Activated CD4-positive, alpha-beta memory T cell treated with anti-CD3 and anti-CD28 coated beads, Interleukin-2, amount 10 ng/mL, durations not matched to agents 7 days and 5 days (primary cell): ENCODE results near the gene TMPRSS2. TPM values are rescaled to one million over a fixed set of nuclear protein-coding genes. Genes with fewer than 3 reads are reported as not detected.

Source experiments
- CTCF ChIA-PET: fragments of 350-600 bp; sonication (Branson Sonifier 250); formaldehyde crosslinking; loops from one replicate; lab custom pipeline; 2021; ENCODE audit warnings: antibody characterized with exemption, inconsistent platforms; lab: Charles Lee
- POLR2A ChIA-PET: fragments of 350-600 bp; sonication (Branson Sonifier 250); formaldehyde crosslinking; loops from one replicate; lab custom pipeline; 2021; ENCODE audit warnings: antibody characterized with exemption; lab: Charles Lee
- DNase-seq: peaks from one replicate; pipeline ENCODE4 v3.0.0-alpha.2; 2020
- H3K27ac Mint-ChIP-seq: one replicate; pipeline ENCODE4 v1.8.0; 2021; ENCODE audit warnings: mild to moderate bottlenecking, mixed read lengths
- H3K27me3 Mint-ChIP-seq: one replicate; pipeline ENCODE4 v1.8.0; 2021; ENCODE audit warnings: mixed read lengths
- H3K36me3 Mint-ChIP-seq: one replicate; pipeline ENCODE4 v1.8.0; 2021; ENCODE audit warnings: low read depth, mixed read lengths
- H3K4me1 Mint-ChIP-seq: one replicate; pipeline ENCODE4 v1.8.0; 2021; ENCODE audit warnings: mixed read lengths
- H3K4me3 Mint-ChIP-seq: one replicate; pipeline ENCODE4 v1.8.0; 2021; ENCODE audit warnings: mild to moderate bottlenecking, mixed read lengths
- H3K9me3 Mint-ChIP-seq: one replicate; pipeline ENCODE4 v1.8.0; 2021; ENCODE audit warnings: mixed read lengths
- total RNA-seq, 2 experiments: library from RNA; stranded (reverse); gene quantifications; one replicate each; pipeline ENCODE4 v1.2.3, GENCODE V29; 2021

The TMPRSS2 gene
- total RNA-seq, 2 experiments from 2014 or later: not detected

- no peak overlapping the region for H3K4me3 Mint-ChIP-seq
- H3K27ac Mint-ChIP-seq: no peak overlapping the region
- ChIA-PET CTCF (interaction anchor here (0.6 kb wide), 1 partner anchor 10 kb away, joined by 4 read pairs; no protein-coding TSS in a partner anchor), POLR2A (no interaction called here)
- no peak for DNase-seq
- H3K27me3 Mint-ChIP-seq: peaks cover 62% of the 10 kb centered on the region
- H3K4me1 Mint-ChIP-seq: peaks cover 5% of the 10 kb centered on the region
- no peaks in the 10 kb centered on the region for H3K36me3 Mint-ChIP-seq
- no peaks in the 10 kb centered on the region for H3K9me3 Mint-ChIP-seq
Measured at GRCh38 chr21:41506005-41506594, 1.9 kb downstream of the TMPRSS2 start.

DNA sequence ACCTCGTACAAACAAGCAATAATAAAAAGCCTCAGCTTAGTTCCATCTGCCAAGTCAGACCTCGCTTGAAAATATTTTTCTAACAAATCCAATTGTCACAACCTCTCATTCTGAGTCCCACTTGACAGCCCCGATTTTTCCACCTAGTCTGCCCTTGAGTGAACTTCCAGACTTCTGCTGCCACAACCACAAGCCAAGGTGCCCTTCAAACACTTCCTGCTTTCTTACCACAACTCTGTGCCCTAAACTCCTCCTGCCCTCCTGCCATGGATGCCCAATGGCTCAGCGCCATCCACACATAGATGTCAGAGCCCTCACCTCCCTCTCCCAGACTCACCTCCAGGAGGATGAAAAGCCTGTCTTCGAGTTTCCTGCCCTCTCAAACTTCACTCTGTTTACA is 3.9 kb downstream of the TMPRSS2 start:
- DNase-seq: no peak
- Mint-ChIP-seq H3K4me1 (peaks cover 5% of the 10 kb centered on the region), H3K9me3 (no peaks in the 10 kb centered on the region), H3K27ac (no peak overlapping the region), H3K4me3 (no peak overlapping the region), H3K27me3 (peaks cover 58% of the 10 kb centered on the region), H3K36me3 (no peaks in the 10 kb centered on the region)
- ChIA-PET POLR2A (no interaction called here), CTCF (no interaction called here)

- ChIA-PET POLR2A (no interaction called here), CTCF (no interaction called here)
- DNase-seq: no peak
- H3K27ac Mint-ChIP-seq: no peak overlapping the region
- no peaks in the 10 kb centered on the region for H3K36me3 Mint-ChIP-seq
- peaks cover 5% of the 10 kb centered on the region for H3K4me1 Mint-ChIP-seq
- no peaks in the 10 kb centered on the region for H3K9me3 Mint-ChIP-seq
- H3K27me3 Mint-ChIP-seq: peaks cover 54% of the 10 kb centered on the region
- no peak overlapping the region for H3K4me3 Mint-ChIP-seq
Measured at GRCh38 chr21:41503331-41503730, 4.6 kb downstream of the TMPRSS2 start.

DNA sequence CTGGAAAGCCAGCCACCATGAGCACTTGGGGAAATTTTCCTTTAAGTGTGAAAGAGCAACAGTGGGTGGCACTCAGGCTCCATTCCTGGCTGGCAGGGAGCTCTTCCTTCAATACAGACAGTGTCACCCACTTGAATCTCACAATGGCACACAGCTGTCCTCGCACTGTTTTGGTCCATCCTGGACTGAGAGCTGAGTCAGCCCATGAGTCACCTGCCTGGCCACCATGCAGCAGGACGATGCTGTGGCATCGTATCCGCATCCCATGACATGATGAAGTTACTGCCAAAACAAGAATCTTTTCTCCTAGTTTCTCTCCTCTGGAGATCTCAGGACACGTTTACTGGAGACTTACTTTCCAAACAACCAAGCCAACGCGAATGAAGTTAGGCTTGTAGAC is 6.0 kb downstream of the TMPRSS2 start:
- Mint-ChIP-seq H3K9me3 (no peaks in the 10 kb centered on the region), H3K27ac (no peak overlapping the region), H3K4me1 (peaks cover 5% of the 10 kb centered on the region), H3K36me3 (no peaks in the 10 kb centered on the region), H3K27me3 (peaks cover 51% of the 10 kb centered on the region), H3K4me3 (no peak overlapping the region)
- POLR2A ChIA-PET: no interaction called here
- CTCF ChIA-PET: no interaction called here
- no peak for DNase-seq

DNA sequence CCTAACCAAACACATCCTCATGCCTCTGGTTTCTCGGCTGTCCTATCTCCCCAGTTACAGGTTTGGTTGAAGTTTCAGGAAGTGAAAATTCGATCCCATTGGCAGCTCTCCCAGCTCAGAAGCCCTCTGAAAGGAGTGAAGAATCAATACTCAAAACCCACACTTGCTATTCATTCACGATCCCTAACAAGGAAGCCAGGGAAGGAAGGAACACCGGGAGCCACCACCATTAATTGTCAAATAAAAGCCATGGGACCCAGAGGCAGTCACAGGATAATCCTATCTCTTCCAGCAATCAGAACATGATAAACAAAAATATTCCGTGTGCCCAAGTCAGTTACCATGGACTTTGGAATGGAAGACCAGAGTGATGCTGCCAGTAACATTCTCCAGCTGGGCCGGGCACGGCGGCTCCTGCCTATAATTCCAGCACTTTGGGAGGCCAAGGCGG is 7.0 kb downstream of the TMPRSS2 start:
- H3K4me3 Mint-ChIP-seq: no peak overlapping the region
- DNase-seq: no peak
- H3K36me3 Mint-ChIP-seq: no peaks in the 10 kb centered on the region
- peaks cover 41% of the 10 kb centered on the region for H3K27me3 Mint-ChIP-seq
- no peaks in the 10 kb centered on the region for H3K9me3 Mint-ChIP-seq
- POLR2A ChIA-PET: no interaction called here
- no peak overlapping the region for H3K27ac Mint-ChIP-seq
- H3K4me1 Mint-ChIP-seq: peaks cover 5% of the 10 kb centered on the region
- CTCF ChIA-PET: interaction anchor here (0.7 kb wide), 1 partner anchor 56 kb away, joined by 6 read pairs; no protein-coding TSS in a partner anchor

GRCh38 chr21:41500363-41500762 is 7.6 kb downstream of the TMPRSS2 start:
- H3K27ac Mint-ChIP-seq: no peak overlapping the region
- CTCF ChIA-PET: no interaction called here
- no peak overlapping the region for H3K4me3 Mint-ChIP-seq
- H3K4me1 Mint-ChIP-seq: peaks cover 5% of the 10 kb centered on the region
- POLR2A ChIA-PET: no interaction called here
- no peak for DNase-seq
- no peaks in the 10 kb centered on the region for H3K9me3 Mint-ChIP-seq
- no peaks in the 10 kb centered on the region for H3K36me3 Mint-ChIP-seq
- peaks cover 36% of the 10 kb centered on the region for H3K27me3 Mint-ChIP-seq

GRCh38 chr21:41499920-41500319 is 8.0 kb downstream of the TMPRSS2 start:
- Mint-ChIP-seq H3K9me3 (no peaks in the 10 kb centered on the region), H3K4me3 (no peak overlapping the region), H3K27me3 (peaks cover 33% of the 10 kb centered on the region), H3K27ac (no peak overlapping the region), H3K36me3 (no peaks in the 10 kb centered on the region), H3K4me1 (peaks cover 5% of the 10 kb centered on the region)
- ChIA-PET CTCF (no interaction called here), POLR2A (no interaction called here)
- no peak for DNase-seq

GRCh38 chr21:41497788-41498187 is 10.2 kb downstream of the TMPRSS2 start:
- DNase-seq: no peak
- H3K4me3 Mint-ChIP-seq: no peak overlapping the region
- ChIA-PET CTCF (no interaction called here), POLR2A (no interaction called here)
- H3K27me3 Mint-ChIP-seq: peaks cover 21% of the 10 kb centered on the region
- no peaks in the 10 kb centered on the region for H3K4me1 Mint-ChIP-seq
- no peaks in the 10 kb centered on the region for H3K36me3 Mint-ChIP-seq
- H3K27ac Mint-ChIP-seq: no peak overlapping the region
- H3K9me3 Mint-ChIP-seq: no peaks in the 10 kb centered on the region

DNA sequence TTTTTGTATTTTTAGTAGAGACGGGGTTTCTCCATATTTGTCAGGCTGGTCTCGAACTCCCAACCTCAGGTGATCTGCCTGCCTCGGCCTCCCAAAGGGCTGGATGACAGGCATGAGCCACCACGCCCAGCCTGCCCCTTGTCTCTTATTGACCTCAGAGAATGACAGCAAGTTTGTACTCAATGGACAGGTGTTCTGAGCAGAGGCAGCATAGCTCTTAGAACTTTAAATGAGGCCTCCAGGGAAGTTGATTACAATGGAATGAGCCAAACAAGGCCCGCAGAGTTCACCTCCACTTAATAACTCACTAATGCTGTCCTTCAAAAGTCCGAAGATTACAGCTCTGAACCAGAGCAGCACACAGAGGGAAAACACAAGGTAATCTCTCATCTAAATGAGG is 10.9 kb downstream of the TMPRSS2 start:
- ChIA-PET CTCF (no interaction called here), POLR2A (no interaction called here)
- H3K4me1 Mint-ChIP-seq: no peaks in the 10 kb centered on the region
- H3K9me3 Mint-ChIP-seq: no peaks in the 10 kb centered on the region
- no peak for DNase-seq
- H3K27ac Mint-ChIP-seq: no peak overlapping the region
- no peaks in the 10 kb centered on the region for H3K36me3 Mint-ChIP-seq
- H3K4me3 Mint-ChIP-seq: no peak overlapping the region
- H3K27me3 Mint-ChIP-seq: peaks cover 15% of the 10 kb centered on the region

- ChIA-PET POLR2A (no interaction called here), CTCF (no interaction called here)
- no peak overlapping the region for H3K4me3 Mint-ChIP-seq
- H3K4me1 Mint-ChIP-seq: no peaks in the 10 kb centered on the region
- H3K36me3 Mint-ChIP-seq: no peaks in the 10 kb centered on the region
- peaks cover 7% of the 10 kb centered on the region for H3K27me3 Mint-ChIP-seq
- no peak for DNase-seq
- no peak overlapping the region for H3K27ac Mint-ChIP-seq
- no peaks in the 10 kb centered on the region for H3K9me3 Mint-ChIP-seq
Measured at GRCh38 chr21:41494242-41494641, 13.7 kb downstream of the TMPRSS2 start.

- no peaks in the 10 kb centered on the region for H3K4me1 Mint-ChIP-seq
- peaks cover 5% of the 10 kb centered on the region for H3K27me3 Mint-ChIP-seq
- ChIA-PET CTCF (no interaction called here), POLR2A (no interaction called here)
- H3K9me3 Mint-ChIP-seq: no peaks in the 10 kb centered on the region
- H3K27ac Mint-ChIP-seq: no peak overlapping the region
- no peaks in the 10 kb centered on the region for H3K36me3 Mint-ChIP-seq
- H3K4me3 Mint-ChIP-seq: no peak overlapping the region
- no peak for DNase-seq
Measured at GRCh38 chr21:41491412-41491811, 16.5 kb downstream of the TMPRSS2 start.

GRCh38 chr21:41490330-41490729 is 17.6 kb downstream of the TMPRSS2 start:
- ChIA-PET POLR2A (no interaction called here), CTCF (no interaction called here)
- Mint-ChIP-seq H3K27me3 (peaks cover 5% of the 10 kb centered on the region), H3K27ac (no peak overlapping the region), H3K36me3 (no peaks in the 10 kb centered on the region), H3K4me1 (no peaks in the 10 kb centered on the region), H3K4me3 (no peak overlapping the region), H3K9me3 (no peaks in the 10 kb centered on the region)
- no peak for DNase-seq

DNA sequence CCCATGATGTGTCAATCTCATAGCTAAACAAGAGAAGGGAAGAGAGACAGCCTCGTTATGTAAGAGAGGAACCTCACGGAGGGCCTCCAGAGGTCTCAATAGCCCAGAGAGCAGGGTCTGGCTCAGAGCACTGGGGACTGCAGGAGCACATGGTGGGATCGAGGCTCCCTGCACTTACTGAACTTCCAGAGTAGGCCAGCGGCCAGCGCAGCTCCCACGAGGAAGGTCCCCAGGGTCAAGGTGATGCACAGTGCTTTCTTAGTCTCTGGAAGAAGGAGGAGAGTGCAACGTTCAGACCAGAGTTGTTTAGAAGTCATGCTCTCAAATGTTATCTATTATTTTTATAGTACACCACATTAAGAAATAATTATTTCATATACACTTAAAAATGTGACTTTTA is 18.6 kb downstream of the TMPRSS2 start:
- H3K27ac Mint-ChIP-seq: no peak overlapping the region
- H3K9me3 Mint-ChIP-seq: no peaks in the 10 kb centered on the region
- H3K27me3 Mint-ChIP-seq: peaks cover 5% of the 10 kb centered on the region
- POLR2A ChIA-PET: no interaction called here
- peaks cover under 1% of the 10 kb centered on the region for H3K4me1 Mint-ChIP-seq
- no peaks in the 10 kb centered on the region for H3K36me3 Mint-ChIP-seq
- H3K4me3 Mint-ChIP-seq: no peak overlapping the region
- CTCF ChIA-PET: no interaction called here
- no peak for DNase-seq

DNA sequence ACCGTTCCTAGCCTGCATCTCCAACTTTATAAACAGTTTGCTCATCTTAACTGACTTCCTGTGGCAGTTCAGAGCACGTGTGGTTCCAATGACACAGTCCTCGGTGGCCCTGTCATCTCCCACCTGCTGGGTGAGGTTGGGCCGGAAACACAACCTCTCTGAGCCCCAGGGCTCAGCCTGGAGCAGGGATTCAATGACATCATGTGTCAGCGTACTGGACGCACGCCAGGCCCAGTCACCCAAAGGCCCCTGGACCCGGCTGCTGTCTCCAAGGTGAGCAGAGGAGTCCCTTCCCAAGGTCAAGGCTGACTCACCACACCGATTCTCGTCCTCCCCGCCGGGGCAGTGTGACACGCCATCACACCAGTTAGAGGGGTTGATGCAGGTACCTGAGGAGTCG is 19.9 kb downstream of the TMPRSS2 start:
- Mint-ChIP-seq H3K4me1 (peaks cover 5% of the 10 kb centered on the region), H3K27ac (no peak overlapping the region), H3K9me3 (no peaks in the 10 kb centered on the region), H3K27me3 (peaks cover 5% of the 10 kb centered on the region), H3K4me3 (no peak overlapping the region), H3K36me3 (no peaks in the 10 kb centered on the region)
- POLR2A ChIA-PET: no interaction called here
- DNase-seq: no peak
- CTCF ChIA-PET: no interaction called here
